ENCODE results near the gene ANP32E. TPM values are rescaled to one million over a fixed set of nuclear protein-coding genes. Genes with fewer than 3 reads are reported as not detected.
A peak's percentile ranks its signal among the peaks of the same experiment; 100 is the strongest.

Gene ANP32E
- total and polyA plus RNA-seq, 2 donors from 2014 or later: 22.1 to 41.7 TPM

DNA sequence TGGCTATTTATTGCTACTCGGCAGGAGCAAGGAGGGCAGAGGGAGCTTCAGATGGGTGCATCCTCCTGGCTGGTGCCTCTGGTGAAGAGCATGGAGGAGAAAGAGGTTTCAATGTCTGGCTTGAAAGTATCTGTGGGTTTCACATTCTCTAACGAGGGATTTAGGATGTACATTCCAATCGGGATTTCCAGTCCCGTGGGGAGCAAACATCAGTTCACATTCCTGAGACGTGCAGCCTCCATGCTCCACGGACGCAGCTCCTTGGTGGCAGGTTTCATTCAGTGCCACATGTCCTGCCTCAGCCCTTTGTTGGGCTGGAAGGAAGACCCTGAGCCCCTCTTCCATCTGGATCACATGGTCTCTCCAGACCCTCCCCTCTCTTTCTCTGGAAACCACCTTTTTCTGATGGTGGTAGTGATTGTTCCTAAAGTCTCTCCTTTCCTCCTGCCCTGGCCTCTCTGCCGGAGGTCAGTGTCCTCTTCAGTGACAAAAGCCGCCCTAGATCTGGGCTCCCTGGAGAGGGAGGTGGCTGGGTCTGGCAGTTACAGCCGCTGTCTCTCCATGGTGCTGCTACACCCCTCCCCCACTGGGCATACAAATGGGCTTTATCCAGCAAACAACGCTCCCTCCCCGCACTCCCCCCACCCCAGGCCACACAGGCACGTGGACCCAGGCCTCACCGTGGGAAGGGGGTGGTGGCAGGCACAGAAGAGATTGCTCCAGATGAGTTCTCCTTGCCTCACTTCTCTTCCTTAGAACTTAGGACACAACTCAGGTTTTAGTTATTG, 20.8 kb upstream of the ANP32E start:
- DNase-seq: peak in 4 of 5 donors; percentile 44 to 76 (median 57)
- peaks cover 2 to 14% (median 14%) of the 10 kb centered on the region in 3 donors for H3K4me1 ChIP-seq (ENCODE audit: control insufficient read depth in 2 of 3, insufficient read depth in 2 of 3, low read depth in 1 of 3, low read length in 3 of 3)
- no peak overlapping the region for H3K4me3 ChIP-seq (ENCODE audit: low read length in 3 of 3)
- H3K27ac ChIP-seq (ENCODE audit: low read depth in 2 of 2, low read length in 2 of 2): no peak overlapping the region
- peak overlapping the region in 2 of 3 donors; percentile 20 to 45 for H3K9ac ChIP-seq (ENCODE audit: low read length in 3 of 3)
- intact Hi-C loops (cut with DNase I): no loop called here
- H3K27me3 ChIP-seq (ENCODE audit: control insufficient read depth, insufficient read depth, low read length): no peaks in the 10 kb centered on the region
- no peaks in the 10 kb centered on the region for H3K9me3 ChIP-seq (ENCODE audit: control insufficient read depth in 2 of 3, insufficient read depth in 1 of 3, low read length in 3 of 3)
- TF ChIP-seq, protein P1, sequence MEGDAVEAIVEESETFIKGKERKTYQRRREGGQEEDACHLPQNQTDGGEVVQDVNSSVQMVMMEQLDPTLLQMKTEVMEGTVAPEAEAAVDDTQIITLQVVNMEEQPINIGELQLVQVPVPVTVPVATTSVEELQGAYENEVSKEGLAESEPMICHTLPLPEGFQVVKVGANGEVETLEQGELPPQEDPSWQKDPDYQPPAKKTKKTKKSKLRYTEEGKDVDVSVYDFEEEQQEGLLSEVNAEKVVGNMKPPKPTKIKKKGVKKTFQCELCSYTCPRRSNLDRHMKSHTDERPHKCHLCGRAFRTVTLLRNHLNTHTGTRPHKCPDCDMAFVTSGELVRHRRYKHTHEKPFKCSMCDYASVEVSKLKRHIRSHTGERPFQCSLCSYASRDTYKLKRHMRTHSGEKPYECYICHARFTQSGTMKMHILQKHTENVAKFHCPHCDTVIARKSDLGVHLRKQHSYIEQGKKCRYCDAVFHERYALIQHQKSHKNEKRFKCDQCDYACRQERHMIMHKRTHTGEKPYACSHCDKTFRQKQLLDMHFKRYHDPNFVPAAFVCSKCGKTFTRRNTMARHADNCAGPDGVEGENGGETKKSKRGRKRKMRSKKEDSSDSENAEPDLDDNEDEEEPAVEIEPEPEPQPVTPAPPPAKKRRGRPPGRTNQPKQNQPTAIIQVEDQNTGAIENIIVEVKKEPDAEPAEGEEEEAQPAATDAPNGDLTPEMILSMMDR (IDR thresholded peaks at IDR 0.05; ENCODE audit: borderline replicate concordance, extremely low read depth, insufficient read depth): no peak
- no peaks in the 10 kb centered on the region for H3K36me3 ChIP-seq (ENCODE audit: control insufficient read depth in 2 of 3, insufficient read depth in 3 of 3, low read length in 3 of 3)
- FAIRE-seq: no peak

DNA sequence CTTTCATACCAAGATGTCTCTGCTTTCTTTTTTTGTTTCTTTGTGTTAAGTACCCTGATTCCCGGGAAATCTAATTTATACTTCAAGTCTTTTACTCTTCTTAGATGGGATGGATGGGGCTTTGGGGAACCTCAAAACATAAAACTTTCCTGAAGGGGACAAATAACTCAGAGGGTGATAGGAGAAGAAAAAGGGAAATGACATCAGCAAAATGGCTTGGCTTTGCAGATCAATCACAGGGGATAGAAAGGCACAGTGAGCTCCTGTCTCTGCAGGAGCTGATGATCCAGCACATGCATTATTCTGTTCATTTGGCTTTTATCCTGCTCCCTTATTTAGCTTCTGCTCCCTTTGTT, 20.3 kb upstream of the ANP32E start:
- Histone ChIP-seq H3K27ac (ENCODE audit: low read depth in 2 of 2, low read length in 2 of 2) (no peak overlapping the region), H3K4me1 (ENCODE audit: control insufficient read depth in 2 of 3, insufficient read depth in 2 of 3, low read depth in 1 of 3, low read length in 3 of 3) (peaks cover 2 to 14% (median 14%) of the 10 kb centered on the region in 3 donors), H3K9me3 (ENCODE audit: control insufficient read depth in 2 of 3, insufficient read depth in 1 of 3, low read length in 3 of 3) (no peaks in the 10 kb centered on the region), H3K9ac (ENCODE audit: low read length in 3 of 3) (peak overlapping the region in 1 of 3 donors; percentile 20), H3K27me3 (ENCODE audit: control insufficient read depth, insufficient read depth, low read length) (no peaks in the 10 kb centered on the region), H3K36me3 (ENCODE audit: control insufficient read depth in 2 of 3, insufficient read depth in 3 of 3, low read length in 3 of 3) (no peaks in the 10 kb centered on the region), H3K4me3 (ENCODE audit: low read length in 3 of 3) (peak overlapping the region in 1 of 3 donors; percentile 54)
- FAIRE-seq: no peak
- DNase-seq: no peak
- intact Hi-C loops (cut with DNase I): no loop called here
- TF ChIP-seq, protein P1 (IDR thresholded peaks at IDR 0.05; ENCODE audit: borderline replicate concordance, extremely low read depth, insufficient read depth): no peak

DNA sequence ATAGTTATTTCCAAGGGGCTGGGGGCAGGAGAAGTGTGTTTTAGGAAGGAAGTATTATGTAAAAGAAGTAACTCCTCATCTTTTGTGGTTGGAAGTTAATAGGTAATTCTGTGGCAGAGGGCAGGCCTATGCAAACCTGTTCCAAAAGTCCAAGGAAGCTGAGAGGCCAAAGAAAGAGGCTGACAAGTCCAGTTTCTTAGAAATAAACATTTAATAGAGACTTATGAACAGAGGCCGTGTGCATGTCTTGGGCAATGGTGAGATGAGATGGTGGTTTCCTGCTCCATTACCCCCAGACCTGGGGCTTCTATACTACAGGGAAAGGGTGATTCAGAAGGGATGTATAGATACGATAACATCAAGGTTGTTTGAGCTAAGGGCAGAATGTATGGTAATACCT, 14.0 kb upstream of the ANP32E start:
- FAIRE-seq (no peak), DNase-seq (no peak)
- TF ChIP-seq, protein P1 (IDR thresholded peaks at IDR 0.05; ENCODE audit: borderline replicate concordance, extremely low read depth, insufficient read depth): no peak
- no peak overlapping the region for H3K4me3 ChIP-seq (ENCODE audit: low read length in 3 of 3)
- no peak overlapping the region for H3K9ac ChIP-seq (ENCODE audit: low read length in 3 of 3)
- intact Hi-C loops (cut with DNase I): no loop called here
- no peaks in the 10 kb centered on the region for H3K36me3 ChIP-seq (ENCODE audit: control insufficient read depth in 2 of 3, insufficient read depth in 3 of 3, low read length in 3 of 3)
- peak overlapping the region in 1 of 2 donors; percentile 47 for H3K27ac ChIP-seq (ENCODE audit: low read depth in 2 of 2, low read length in 2 of 2)
- no peaks in the 10 kb centered on the region for H3K27me3 ChIP-seq (ENCODE audit: control insufficient read depth, insufficient read depth, low read length)
- no peaks in the 10 kb centered on the region for H3K9me3 ChIP-seq (ENCODE audit: control insufficient read depth in 2 of 3, insufficient read depth in 1 of 3, low read length in 3 of 3)
- peaks cover 0 to 3% (median 0%) of the 10 kb centered on the region in 3 donors for H3K4me1 ChIP-seq (ENCODE audit: control insufficient read depth in 2 of 3, insufficient read depth in 2 of 3, low read depth in 1 of 3, low read length in 3 of 3)

All from kidney (tissue), 14 donors.